Panc1 (cell line): ENCODE results near the gene LPCAT4. TPM values are rescaled to one million over a fixed set of nuclear protein-coding genes. Genes with fewer than 3 reads are reported as not detected.

Source experiments
- ATAC-seq: fragments of 200-7000 bp; cut with Tn5 transposase; 2 replicates; pipeline ENCODE4 v1.9.1; 2020; ENCODE audit warnings: mild to moderate bottlenecking, moderate library complexity
- BruUV-seq: library from RNA; stranded (reverse); fragments of 400-500 nt; replicated peaks from 2 replicates; lab custom pipeline; 2021; lab: Mats Ljungman, UMichigan
- CTCF ChIA-PET: fragments of 300-600 bp; sonication (Branson Sonifier 250); formaldehyde crosslinking; loops from one replicate; lab custom pipeline; 2022; ENCODE audit warnings: antibody characterized with exemption; lab: Charles Lee
- POLR2A ChIA-PET: fragments of 300-600 bp; sonication (Branson Sonifier 250); formaldehyde crosslinking; loops from one replicate; lab custom pipeline; 2022; ENCODE audit warnings: antibody characterized with exemption; lab: Charles Lee
- DNase-seq: peaks from one replicate; pipeline ENCODE4 v3.0.0-alpha.2; 2010; ENCODE audit warnings: low read depth, low spot score
- H3K27ac ChIP-seq: 2 replicates; pipeline ENCODE4 v1.5.1; 2011; ENCODE audit warnings: mild to moderate bottlenecking, low read length, inconsistent platforms
- H3K27me3 ChIP-seq: fragments of 200-500 bp; sonication (Bioruptor generic); 2 replicates; pipeline ENCODE4 v1.6.0; 2014; ENCODE audit warnings: low read length, inconsistent platforms; ENCODE audit not compliant: control insufficient read depth, insufficient read depth
- H3K36me3 ChIP-seq: fragments of 200-500 bp; sonication (Bioruptor generic); 2 replicates; pipeline ENCODE4 v1.5.1; 2014; ENCODE audit warnings: inconsistent platforms, mild to moderate bottlenecking, low read length, moderate library complexity; ENCODE audit not compliant: control insufficient read depth, insufficient read depth
- H3K4me1 ChIP-seq: 2 replicates; pipeline ENCODE4 v1.5.1; 2011; ENCODE audit warnings: inconsistent platforms, mild to moderate bottlenecking, low read length, moderate library complexity; ENCODE audit not compliant: control insufficient read depth, insufficient read depth
- H3K4me3 ChIP-seq, 2 experiments: 2 replicates each; pipeline ENCODE4 v1.5.1; 2011 to 2012; ENCODE audit warnings: low read depth in 2 of 2, low read length in 2 of 2, mild to moderate bottlenecking in 2 of 2, inconsistent platforms in 1 of 2, moderate library complexity in 1 of 2
- H3K9me3 ChIP-seq: fragments of 200-500 bp; sonication (Bioruptor generic); 2 replicates; pipeline ENCODE4 v1.5.1; 2014; ENCODE audit warnings: low read depth, mild to moderate bottlenecking, inconsistent platforms, low read length, moderate library complexity; ENCODE audit not compliant: control insufficient read depth, insufficient read depth
- CTCF ChIP-seq: fragments of 450-650 bp; IDR thresholded peaks from 2 replicates; pipeline ENCODE4 v1.5.1; 2017; ENCODE audit warnings: mild to moderate bottlenecking
- POLR2AphosphoS5 ChIP-seq: IDR thresholded peaks from 2 replicates; pipeline ENCODE4 v1.6.1; 2012; ENCODE audit warnings: mild to moderate bottlenecking, low read depth, low read length, moderate library complexity
- REST ChIP-seq, 2 experiments: IDR thresholded peaks; 2 replicates each; pipeline ENCODE4 v1.6.1; 2011 to 2012; ENCODE audit warnings: low read depth in 2 of 2, control low read depth in 1 of 2, low read length in 1 of 2, mild to moderate bottlenecking in 1 of 2, moderate library complexity in 1 of 2; ENCODE audit not compliant: insufficient read depth in 1 of 2
- SIN3A ChIP-seq: IDR thresholded peaks from 2 replicates; pipeline ENCODE4 v1.6.1; 2012; ENCODE audit warnings: low read depth, mild to moderate bottlenecking, low read length, moderate library complexity, borderline replicate concordance; ENCODE audit not compliant: insufficient read depth
- TCF7L2 ChIP-seq: IDR thresholded peaks from 2 replicates; pipeline ENCODE4 v1.6.1; 2011; ENCODE audit warnings: mild to moderate bottlenecking, low read depth, low read length, inconsistent platforms
- in situ Hi-C: cut with HindIII; loops from 2 replicates; pipeline ENCODE4 v1.10.0; 2016; ENCODE audit warnings: low sequenced_read_pairs, low pct_unique_long_range_greater_than_20kb
- intact Hi-C: fragments of 100-400 bp; cut with micrococcal nuclease; formaldehyde crosslinking; loops from one replicate; pipeline ENCODE4 v1.10.0; 2022; ENCODE audit not compliant: unreplicated experiment
- total RNA-seq: library from RNA; stranded (reverse); gene quantifications from one replicate; pipeline ENCODE4 v1.2.1, GENCODE V29; 2021; ENCODE audit not compliant: unreplicated experiment

The LPCAT4 gene
- total RNA-seq, 1 experiment from 2014 or later = 58.5 TPM

- no TSS peak for BruUV-seq
- no peak overlapping the region for H3K27ac ChIP-seq
- no peaks in the 10 kb centered on the region for H3K36me3 ChIP-seq
- H3K9me3 ChIP-seq = no peaks in the 10 kb centered on the region
- no peak overlapping the region for H3K4me3 ChIP-seq
- DNase-seq (no peak), ATAC-seq (no peak)
- intact Hi-C loops (no loop called here), in situ Hi-C loops (no loop called here)
- TF ChIP-seq TCF7L2 = no peak
- TF ChIP-seq POLR2AphosphoS5 = no peak
- no peak for TF ChIP-seq SIN3A
- TF ChIP-seq REST (IDR thresholded peaks at IDR 0.05; ENCODE audit: insufficient read depth in 1 of 2, low read depth in 2 of 2, low read length in 1 of 2) = no peak
- no peak for TF ChIP-seq CTCF
- no peaks in the 10 kb centered on the region for H3K27me3 ChIP-seq
- POLR2A ChIA-PET = no interaction called here
- peaks cover 22% of the 10 kb centered on the region for H3K4me1 ChIP-seq
- CTCF ChIA-PET = no interaction called here
Measured at GRCh38 chr15:34332553-34333120, 34.4 kb downstream of the LPCAT4 start.

GRCh38 chr15:34331809-34332208, 35.2 kb downstream of the LPCAT4 start:
- no TSS peak for BruUV-seq
- no peak overlapping the region for H3K27ac ChIP-seq
- no peaks in the 10 kb centered on the region for H3K36me3 ChIP-seq
- intact Hi-C loops (no loop called here), in situ Hi-C loops (no loop called here)
- no peak for TF ChIP-seq CTCF
- no peak for TF ChIP-seq POLR2AphosphoS5
- no peak for TF ChIP-seq REST (IDR thresholded peaks at IDR 0.05; ENCODE audit: insufficient read depth in 1 of 2, low read depth in 2 of 2, low read length in 1 of 2)
- TF ChIP-seq SIN3A = no peak
- no peak for TF ChIP-seq TCF7L2
- ChIA-PET POLR2A (no interaction called here), CTCF (no interaction called here)
- ATAC-seq = no peak
- DNase-seq = no peak
- no peaks in the 10 kb centered on the region for H3K9me3 ChIP-seq
- no peaks in the 10 kb centered on the region for H3K27me3 ChIP-seq
- peaks cover 20% of the 10 kb centered on the region for H3K4me1 ChIP-seq
- H3K4me3 ChIP-seq = no peak overlapping the region
